IPS-18c (cell line): ENCODE measurements around the gene EPB41L4A.

Experiments
- H3K4me3 ChIP-seq: 2 replicates; pipeline ENCODE4 v1.7.0; 2013; ENCODE audit warnings: low read depth, mild to moderate bottlenecking, low read length, moderate library complexity; ENCODE audit not compliant: insufficient read depth
- H3K9me3 ChIP-seq: one replicate; pipeline ENCODE4 v1.6.1; 2013; ENCODE audit warnings: mild to moderate bottlenecking, low read length, moderate library complexity; ENCODE audit not compliant: control insufficient read depth, insufficient read depth

EPB41L4A gene

GRCh38 chr5:112183103-112183711 is 235.9 kb downstream of the EPB41L4A start:
- no peaks in the 10 kb centered on the region for H3K9me3 ChIP-seq
- H3K4me3 ChIP-seq, result no peak overlapping the region

GRCh38 chr5:112179290-112179689 is 239.8 kb downstream of the EPB41L4A start:
- Histone ChIP-seq H3K9me3 (no peaks in the 10 kb centered on the region), H3K4me3 (no peak overlapping the region)

- Histone ChIP-seq H3K4me3 (no peak overlapping the region), H3K9me3 (no peaks in the 10 kb centered on the region)
These were observed 244.0 kb downstream of the EPB41L4A start for GRCh38 chr5:112174959-112175594.

- Histone ChIP-seq H3K9me3 (no peaks in the 10 kb centered on the region), H3K4me3 (no peak overlapping the region)
These were observed 253.0 kb downstream of the EPB41L4A start for GRCh38 chr5:112165897-112166737.

GRCh38 chr5:112165399-112165798 is 253.7 kb downstream of the EPB41L4A start:
- Histone ChIP-seq H3K4me3 (no peak overlapping the region), H3K9me3 (no peaks in the 10 kb centered on the region)

- no peak overlapping the region for H3K4me3 ChIP-seq
These were observed 255.6 kb downstream of the EPB41L4A start for GRCh38 chr5:112163435-112163834.

GRCh38 chr5:112161392-112161748 is 257.7 kb downstream of the EPB41L4A start:
- Histone ChIP-seq H3K9me3 (no peaks in the 10 kb centered on the region), H3K4me3 (peak overlapping the region; percentile 80)

More at GRCh38 chr5:112163435-112163834, 255.6 kb downstream of the EPB41L4A start:
- H3K9me3 ChIP-seq, result no peaks in the 10 kb centered on the region

GRCh38 chr5:112160652-112161391 is 258.3 kb downstream of the EPB41L4A start:
- Histone ChIP-seq H3K9me3 (no peaks in the 10 kb centered on the region), H3K4me3 (peak overlapping the region; percentile 80)

GRCh38 chr5:112159435-112159834 is 259.6 kb downstream of the EPB41L4A start:
- no peak overlapping the region for H3K4me3 ChIP-seq
- no peaks in the 10 kb centered on the region for H3K9me3 ChIP-seq

- no peak overlapping the region; the same call in 1 of the 2 replicates for H3K4me3 ChIP-seq
- H3K9me3 ChIP-seq, result no peaks in the 10 kb centered on the region
These were observed 262.9 kb downstream of the EPB41L4A start for GRCh38 chr5:112156211-112156610.

GRCh38 chr5:112154940-112155686 is 264.0 kb downstream of the EPB41L4A start:
- Histone ChIP-seq H3K9me3 (no peaks in the 10 kb centered on the region), H3K4me3 (no peak overlapping the region)

GRCh38 chr5:112149727-112150126 is 269.4 kb downstream of the EPB41L4A start:
- Histone ChIP-seq H3K4me3 (no peak overlapping the region), H3K9me3 (no peaks in the 10 kb centered on the region)

- H3K4me3 ChIP-seq, result no peak overlapping the region
- H3K9me3 ChIP-seq, result no peaks in the 10 kb centered on the region
These were observed 272.5 kb downstream of the EPB41L4A start for GRCh38 chr5:112146323-112147226.

- Histone ChIP-seq H3K9me3 (no peaks in the 10 kb centered on the region), H3K4me3 (no peak overlapping the region)
These were observed 275.4 kb downstream of the EPB41L4A start for GRCh38 chr5:112143690-112144089.

GRCh38 chr5:112142769-112143270 is 276.3 kb downstream of the EPB41L4A start:
- H3K4me3 ChIP-seq, result no peak overlapping the region
- H3K9me3 ChIP-seq, result no peaks in the 10 kb centered on the region

GRCh38 chr5:112141582-112141981 is 277.5 kb downstream of the EPB41L4A start:
- Histone ChIP-seq H3K9me3 (no peaks in the 10 kb centered on the region), H3K4me3 (no peak overlapping the region)
